ENCODE measurements around the gene GLP2R.

The GLP2R gene

DNA sequence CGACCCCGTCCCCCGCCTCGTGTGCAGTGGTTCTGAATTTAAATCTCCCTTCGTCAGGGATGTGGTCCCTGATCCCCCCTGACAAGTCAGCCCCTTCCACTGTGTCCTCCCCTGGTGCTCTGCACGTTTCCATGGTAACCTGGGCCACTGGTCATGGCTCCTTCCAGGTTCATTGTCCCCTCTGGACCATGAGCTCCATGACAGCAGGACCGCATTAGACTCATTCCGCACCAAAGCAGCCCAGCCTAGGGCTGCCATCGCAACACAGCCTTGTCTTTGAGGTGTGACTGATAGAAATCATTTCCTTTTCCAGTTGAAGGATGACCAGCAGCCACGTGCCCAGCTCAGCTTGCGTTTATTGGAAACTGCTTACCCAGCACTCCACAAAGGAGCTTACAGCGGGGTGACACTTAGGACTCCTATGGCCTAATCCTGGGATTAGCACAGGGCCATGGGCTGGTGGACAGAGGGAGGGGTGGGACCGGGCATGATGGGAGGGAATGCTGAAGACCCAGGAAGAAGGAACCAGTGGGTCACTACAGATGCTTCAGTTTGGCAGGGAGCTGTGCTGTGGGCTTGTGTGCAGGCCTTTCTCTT, 71.7 kb downstream of the GLP2R start:
- DNase-seq = no peak

DNA sequence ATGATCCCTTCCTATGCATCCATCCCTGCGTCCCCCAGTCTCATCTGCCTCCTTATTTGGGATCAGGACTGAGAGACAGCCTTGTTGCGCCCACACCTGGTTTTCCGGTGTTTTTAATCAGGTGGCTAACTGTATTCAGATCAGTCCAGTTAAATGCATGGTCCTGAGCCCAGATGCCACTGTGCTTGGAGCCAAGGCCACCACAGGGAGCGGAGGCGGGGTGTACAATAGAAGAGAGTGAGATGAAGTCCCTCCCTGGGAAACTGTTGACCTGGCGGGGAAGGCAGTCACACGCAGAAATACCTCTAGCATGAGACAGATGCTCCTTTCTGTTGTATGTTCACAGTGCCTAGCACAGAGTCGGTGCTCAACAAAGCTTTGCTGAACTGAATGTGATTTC, 73.1 kb downstream of the GLP2R start:
- DNase-seq = no peak

DNA sequence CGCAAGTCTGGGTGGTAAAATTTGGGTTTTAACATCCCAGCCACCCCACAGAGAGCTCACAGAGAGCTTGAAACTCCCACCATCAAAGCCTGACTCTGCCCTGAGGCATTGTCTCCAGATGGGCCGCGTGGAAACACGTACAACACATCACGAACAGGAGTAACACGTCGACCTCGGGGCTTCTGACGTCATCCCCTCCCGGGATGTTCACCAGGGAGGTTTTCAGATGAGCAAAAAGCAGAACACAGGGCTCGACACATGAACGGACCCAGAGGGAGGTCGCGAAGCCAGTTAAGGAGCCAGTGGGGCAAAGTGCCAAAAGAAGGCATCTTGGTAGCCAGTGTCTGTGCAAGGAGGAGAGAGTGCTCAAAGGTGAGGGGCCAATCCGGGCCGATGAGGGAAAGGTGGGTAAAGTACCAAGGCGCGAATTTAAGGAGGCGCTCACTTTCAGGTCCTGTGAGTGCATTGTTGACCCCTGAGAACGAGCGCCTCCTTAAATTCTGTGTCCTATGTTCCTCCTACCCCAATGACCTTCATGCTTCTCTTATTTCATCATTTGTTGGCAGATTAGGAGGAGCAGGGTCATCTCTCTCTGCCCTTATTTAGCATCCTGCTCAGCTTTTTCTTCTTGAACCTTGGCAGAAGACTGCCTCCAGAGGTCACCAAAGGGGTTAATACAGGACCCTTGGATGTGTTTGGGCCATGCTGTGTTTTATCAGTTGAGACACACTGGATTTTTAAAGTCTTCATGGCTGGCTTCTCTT, 73.7 kb downstream of the GLP2R start:
- no peak for DNase-seq

DNA sequence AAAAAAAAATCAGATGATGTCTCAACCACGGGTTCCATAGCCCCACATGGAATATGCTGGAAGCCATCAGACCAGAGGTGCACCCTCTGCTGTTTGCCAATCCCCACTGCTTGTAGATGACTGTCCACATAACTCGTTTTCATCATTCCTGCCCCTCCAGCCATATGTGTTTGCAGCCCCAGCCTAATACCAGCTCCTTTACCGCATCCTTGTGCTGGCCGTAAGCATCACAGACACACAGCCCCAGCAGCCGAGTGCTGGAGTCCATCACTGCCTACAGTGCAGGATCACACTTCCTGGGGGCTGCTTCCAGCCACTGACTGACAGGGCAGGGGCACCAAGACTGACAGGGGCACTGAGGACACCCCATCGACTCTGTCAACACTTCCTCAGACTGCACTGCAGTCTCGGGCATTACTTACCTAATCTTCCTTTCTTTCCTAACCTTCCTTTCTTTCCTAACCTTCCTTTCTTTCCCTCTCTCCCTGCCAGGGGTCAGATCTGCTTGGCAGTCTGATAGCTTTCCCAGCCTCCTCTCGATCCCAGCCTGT, 74.4 kb downstream of the GLP2R start:
- no peak for DNase-seq

DNA sequence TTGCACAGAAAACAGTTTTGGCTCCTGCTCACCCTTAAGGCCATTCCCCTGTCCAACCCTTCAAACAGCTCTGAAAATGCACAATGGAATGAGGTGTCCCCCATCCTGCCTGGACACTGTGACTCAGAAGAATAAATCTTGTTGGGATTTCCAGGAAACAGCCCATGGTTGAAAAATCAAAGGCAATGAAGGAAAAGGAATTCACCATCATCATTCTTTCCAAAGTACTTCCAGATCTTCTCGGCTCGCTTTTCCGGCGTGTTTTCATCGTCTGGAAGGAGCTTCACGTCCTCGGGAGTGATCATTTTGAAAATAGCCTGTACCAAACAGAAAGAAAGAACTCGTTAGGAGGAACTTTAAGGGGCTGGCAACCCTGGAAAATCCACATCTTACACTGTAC, 75.1 kb downstream of the GLP2R start:
- no peak for DNase-seq

DNA sequence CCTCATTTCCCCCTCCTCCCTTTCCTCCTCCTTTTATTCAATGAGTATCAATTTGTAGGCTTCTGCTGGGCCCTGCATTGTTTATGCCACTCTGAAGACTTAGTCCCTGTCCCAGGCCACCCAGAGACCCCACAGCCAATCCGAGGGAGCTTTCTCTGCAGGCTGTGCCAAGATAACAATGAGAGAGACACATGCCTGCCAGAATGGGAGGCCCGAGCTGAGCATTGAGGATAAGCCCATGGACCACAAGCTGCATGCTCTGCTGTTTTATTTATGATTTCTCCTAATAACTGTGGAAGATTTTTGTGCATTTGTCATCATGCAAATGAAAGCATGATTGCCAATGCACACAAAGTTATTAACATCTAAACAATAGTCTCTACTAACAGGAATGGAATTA, 76.4 kb downstream of the GLP2R start:
- DNase-seq = no peak

DNA sequence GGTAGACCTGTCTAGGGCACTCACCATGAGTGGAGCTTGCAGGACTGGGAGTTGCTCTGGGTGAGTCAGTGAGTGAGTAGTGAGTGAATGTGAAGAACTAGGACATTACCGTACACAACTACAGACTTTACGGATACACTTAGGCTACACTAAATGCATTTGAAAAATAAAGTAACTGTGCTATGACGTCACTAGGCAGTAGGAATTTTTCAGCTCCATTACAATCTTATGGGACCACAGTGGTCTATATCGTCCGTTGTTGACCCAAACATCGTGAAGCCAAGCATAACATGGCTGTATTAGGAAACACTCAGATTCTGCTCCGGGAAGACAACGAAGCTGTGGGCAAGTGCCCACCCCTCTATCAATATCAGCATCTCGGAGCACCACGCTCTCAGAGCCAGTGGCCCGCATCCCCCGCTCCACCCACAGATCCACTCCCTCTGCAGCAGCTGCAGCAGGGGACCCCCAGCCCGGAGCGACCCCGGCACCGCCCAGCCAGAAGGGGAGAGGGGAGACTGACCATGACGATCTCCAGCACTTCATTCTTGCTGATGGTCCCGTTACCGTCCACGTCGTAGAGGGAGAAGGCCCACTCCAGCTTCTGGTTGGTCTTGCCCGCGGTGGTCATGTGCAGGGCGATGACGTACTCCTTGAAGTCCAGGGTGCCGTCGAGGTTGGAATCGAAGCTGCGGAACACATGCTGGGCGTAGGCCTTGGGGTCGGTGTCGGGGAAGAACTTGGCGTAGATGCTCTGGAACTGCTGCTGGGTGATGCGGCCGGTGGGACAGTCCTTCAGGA, 78.8 kb downstream of the GLP2R start:
- no peak for DNase-seq

DNA sequence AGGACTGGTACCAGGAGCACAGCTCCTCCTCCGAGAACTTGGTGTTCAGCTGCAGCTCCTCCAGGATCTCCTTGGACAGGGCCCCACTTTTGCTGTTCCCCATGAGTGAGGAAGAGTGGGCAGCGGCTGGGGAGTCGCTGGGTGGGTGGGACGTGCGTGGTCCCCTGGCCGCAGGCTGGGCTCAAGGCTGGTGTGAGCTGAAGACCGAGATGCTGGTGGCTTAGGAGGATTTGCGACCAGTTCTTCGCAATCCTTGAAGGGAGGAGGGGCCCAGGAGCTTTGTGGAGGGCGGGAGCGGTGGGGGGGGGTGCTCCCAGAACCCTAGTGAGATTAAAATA, 79.3 kb downstream of the GLP2R start, which contains the start of gene RCVRN:
Gene RCVRN (minus strand): TSS at position 194 of the 338 bp plus-strand sequence. CDS start 91 bp downstream, at position 103.
- DNase-seq = no peak

DNA sequence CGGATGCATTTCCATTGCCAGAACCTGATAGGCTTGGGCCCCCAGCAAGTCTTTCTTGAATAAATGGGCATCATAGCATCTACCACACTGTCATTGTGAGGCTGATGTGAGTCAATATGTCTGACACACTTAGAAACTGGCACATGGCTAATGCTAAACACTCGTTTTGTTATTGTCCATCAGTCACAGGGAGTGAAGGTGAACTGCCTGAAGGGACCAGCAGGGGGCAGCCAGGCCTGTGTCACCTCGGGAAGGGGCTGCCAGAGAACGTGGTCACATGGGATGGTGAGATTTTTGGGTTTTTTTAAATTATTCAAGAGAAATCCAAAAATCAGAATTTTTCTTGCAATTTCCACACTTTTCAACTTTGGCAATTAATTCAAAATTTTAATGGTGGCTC, 80.2 kb downstream of the GLP2R start:
- peak in 12 of 56 donors; percentile 6 to 61 (median 14) for DNase-seq

DNA sequence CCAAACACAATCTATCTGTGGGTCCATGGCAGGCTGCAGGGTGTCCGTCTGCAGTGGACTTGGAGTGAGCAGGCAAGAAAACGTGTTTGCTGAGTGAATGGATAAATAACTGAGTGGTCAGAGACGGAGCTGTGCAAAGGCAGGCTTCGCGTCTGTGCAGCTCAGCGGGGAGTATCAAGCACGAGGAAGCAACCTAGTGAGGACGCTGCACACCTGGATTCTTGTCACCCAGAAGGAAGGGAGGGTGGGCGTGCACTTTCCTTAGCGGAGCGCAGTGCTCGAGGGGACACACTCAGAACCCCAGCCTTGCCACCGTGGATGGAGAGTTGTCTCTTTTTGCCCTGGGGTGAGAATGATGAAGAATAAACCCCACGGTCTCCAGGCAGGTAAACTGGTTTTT, 80.9 kb downstream of the GLP2R start:
- no peak for DNase-seq

DNA sequence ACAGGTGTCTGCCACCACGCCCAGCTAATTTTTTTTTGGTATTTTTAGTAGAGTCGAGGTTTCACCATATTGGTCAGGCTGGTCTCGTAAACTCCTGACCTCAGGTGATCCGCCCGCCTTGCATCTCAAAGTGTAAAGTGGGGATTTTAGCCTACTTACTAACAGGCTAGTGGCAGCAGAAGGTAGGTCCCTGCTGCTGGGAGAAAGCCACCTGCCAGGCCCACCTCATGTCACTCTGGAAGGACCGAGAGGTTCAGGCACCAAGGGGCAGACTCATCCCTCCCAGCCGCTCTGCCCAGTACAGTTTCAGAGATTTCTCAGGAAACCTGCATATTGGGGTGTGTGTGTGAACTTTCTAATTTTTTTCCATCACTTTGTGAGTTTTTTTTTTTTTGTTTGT, 81.4 kb downstream of the GLP2R start:
- DNase-seq = no peak

DNA sequence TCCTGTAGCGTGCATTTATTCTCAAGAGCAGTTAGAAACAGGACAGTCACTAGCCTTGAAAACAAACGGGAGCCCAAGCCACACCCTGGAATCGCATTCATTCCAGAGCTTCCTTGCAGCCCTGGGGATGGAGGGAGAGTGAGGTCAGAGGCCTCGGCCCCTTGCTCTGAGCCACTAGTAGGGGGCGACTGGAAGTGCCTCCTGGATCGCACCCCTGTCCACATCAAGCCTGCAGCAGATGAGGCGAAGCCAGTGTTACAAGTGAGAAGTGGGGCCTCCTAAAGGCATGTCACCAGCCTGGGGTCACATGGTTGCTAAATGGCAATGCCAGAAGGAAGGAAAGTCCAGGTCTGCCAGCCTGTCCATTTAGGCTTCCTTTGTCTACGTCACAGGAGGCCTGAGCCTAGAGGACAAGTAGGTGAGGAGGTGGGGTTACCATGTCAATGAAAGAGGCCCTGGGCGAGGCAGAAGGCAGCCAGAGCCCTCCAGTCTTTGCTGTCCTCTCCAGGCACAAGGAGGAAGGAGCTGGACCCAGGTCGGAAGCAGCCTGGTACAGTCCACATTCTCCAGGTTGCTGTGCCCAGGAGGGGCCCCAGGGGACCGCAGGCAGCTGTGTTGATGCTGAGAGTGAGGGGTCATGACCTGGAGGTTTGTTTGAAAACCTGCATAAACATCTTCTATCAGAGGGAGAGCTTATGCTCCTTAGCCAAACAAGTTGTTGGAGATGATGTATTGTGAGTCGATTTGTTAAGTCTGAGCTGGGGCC, 82.3 kb downstream of the GLP2R start:
- DNase-seq = no peak

DNA sequence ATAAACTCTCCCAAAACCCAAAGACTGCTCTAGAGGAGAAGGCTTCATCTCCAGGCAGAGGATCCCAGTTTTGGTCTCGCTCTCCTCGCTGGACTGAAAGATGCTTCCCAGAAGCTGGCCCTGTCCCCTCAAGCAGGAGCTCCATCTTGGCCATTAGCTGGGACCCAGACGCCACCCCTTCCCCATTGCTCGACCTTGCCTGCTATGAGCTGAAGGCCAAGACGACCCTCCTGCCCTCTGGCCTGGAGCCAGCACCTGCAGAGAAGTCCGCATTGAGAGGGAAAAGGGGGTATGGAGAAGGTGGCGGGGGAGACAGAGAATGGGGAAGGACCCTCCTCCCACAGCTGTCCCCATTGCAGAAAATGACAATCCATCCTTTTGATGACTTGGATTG, 82.9 kb downstream of the GLP2R start:
- DNase-seq = no peak

DNA sequence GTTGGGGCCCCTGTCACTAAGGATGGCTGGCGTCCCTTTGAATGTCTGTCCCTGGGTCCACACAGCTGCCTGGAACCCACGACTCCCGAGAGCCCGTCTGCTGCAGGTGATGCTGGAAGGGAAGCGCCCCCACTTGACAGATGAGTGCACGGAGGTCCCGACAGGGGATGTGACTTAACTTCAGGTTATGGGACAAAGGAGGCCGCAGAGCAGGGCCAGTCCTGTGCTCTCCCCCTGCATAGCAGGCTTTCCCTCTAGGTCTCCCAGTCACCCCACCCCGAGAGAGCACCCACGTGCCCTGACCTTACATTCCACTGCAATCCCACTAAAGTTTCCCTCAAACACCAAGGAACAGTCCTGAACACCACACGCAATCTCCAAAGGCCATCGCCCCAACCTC, 85.4 kb downstream of the GLP2R start:
- DNase-seq = no peak

DNA sequence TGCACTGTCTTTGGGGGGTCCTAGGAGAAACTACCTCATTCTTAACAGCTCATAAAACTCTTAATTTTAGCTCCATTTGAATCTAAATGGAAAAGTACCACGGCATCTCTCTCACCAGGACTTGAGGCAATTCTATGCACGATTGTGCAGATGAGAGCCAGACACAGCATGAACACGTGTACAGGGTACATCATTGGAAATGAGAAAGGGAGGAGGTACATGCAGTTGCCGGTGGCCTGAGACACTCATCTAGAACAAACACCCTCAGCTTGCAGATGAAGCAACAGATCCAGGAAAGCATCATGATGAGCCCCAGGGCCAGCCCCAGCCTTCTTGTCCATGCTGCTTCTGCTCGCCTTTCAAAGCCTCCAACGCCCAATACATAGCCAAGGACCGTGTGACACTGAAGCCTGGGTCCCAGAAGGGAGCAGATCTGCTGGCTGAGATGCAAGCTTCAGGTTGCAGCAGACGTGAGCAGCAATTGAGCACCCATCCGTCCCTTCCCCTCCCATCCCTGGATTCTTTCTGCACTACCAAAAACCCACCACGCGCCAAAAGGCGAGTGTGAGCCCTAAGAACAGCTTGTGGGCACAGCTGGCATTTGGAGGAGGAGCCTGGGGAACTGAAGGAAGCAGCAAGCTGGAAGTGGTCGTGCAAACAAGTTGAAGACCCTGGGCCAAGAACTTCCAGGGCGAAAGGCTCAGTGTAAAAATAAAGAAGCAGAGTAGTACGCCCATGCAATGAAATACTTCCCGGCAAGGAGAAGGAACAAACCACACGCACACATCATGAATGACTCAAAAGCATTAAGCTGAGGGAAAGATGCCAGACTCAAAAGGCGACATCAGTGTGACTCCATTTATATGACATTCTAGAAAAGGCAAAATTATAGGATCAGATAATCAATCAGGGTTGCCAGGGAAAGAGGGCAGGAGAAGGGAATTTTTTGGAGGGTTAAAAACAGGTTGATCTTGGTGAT, 86.7 kb downstream of the GLP2R start:
- DNase-seq = peak in 3 of 56 donors; percentile 7 to 15 (median 10)

DNA sequence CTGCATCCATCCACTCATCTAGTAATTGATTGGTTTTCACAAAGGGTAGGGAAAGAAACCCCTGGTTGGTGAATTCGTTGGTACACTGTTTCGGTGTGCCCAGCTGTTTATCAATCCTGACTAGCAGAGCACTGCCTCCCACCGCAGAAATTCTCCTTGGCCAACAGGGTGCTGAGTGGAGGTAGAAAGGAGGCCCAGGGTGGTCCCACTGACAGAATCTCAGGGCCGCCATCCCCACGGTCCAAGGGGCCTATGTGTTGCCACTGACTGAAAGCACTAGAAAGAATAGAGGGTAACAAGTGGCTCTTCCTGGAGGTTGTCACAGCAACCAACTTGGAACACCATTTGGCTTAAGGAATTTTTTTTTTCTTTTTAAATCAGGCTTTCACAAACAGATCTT, 87.8 kb downstream of the GLP2R start:
- DNase-seq = no peak

DNA sequence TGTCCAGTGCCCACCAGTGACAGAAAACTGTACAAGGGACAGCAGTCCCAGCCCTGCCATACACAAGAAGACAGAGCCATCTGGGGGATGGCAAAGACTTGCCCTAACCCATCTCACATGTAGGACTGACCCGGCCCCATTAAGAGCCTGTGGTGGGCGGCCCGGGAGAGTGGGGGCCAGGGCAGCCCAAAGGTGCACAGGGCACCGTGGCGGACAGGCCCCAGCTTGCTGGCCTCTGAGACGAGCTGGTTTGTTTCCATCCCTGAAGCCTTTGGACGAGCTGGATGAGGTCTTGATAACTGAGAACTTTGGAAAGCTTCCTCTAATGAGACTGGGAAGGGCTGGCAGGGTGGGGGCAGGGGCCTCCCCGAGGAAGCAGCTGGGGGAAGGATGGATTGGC, 90.4 kb downstream of the GLP2R start:
- DNase-seq = no peak

DNA sequence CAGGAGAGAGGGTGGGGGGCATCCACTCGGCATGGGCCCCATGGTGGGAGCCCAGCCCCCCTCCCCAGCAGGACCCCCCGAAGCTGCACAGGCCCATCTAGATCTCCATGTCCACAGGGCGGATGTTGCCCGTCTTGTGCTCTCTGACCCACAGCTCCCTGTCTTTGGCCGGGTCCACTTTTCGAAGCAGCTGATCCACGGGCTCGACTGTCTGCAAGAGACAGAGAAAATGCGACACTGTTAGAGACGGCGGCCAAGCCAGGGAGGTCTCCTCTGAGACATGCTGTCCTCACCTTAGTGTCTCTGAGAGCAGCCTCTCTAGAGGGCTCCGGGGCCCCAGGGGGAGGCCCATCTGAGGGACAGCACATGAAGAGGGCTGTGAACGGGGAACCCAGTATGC, 91.4 kb downstream of the GLP2R start:
- DNase-seq = no peak

DNA sequence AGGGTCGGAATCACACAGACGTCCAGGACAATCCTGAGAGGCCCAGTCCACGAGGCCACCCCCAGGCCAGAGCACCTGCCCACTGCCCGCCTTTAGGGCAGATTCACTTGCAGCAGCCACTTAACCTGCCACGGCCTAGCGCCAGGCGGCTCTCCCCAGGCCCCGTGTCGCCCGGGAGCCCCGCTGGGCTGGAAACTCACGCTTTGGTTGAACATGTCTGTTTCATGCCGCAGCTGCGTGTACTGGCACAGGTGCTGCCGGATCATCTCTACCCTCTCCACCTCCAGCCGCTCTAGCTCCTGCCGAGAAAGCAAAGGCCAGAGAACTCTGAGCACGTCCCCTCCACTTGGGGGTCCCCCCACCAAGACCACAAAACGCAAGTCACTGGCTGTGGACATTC, 92.1 kb downstream of the GLP2R start:
- DNase-seq = no peak

DNA sequence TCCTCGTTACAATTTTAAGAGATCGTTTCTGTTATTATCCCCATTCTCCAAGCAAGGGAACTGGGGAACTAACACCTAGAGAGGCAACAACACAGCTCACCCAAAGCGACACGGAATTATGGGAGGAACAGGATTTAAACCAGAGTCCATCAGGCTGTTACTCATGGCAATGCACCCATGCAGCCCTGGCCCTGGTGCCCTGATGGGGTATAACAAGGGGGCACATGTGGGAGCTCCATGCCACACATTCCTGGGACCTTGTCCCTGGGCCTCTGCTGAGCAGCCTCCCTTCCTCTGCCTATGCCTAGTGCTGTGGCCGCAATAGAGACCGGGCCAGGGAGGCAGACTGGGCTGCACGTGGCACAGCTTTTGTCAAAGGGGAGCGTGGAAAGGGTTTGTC, 92.6 kb downstream of the GLP2R start:
- no peak for DNase-seq
